H1 (cell line): ENCODE results near the gene TLR9. TPM values are rescaled to one million over a fixed set of nuclear protein-coding genes. Genes with fewer than 3 reads are reported as not detected.

Experiments
- CTCF ChIA-PET: fragments of 300-600 bp; sonication (Branson Sonifier 250); formaldehyde crosslinking; loops from one replicate; lab custom pipeline; 2021; ENCODE audit not compliant: partially characterized antibody; lab: Charles Lee
- POLR2A ChIA-PET: fragments of 300-600 bp; sonication (Branson Sonifier 250); formaldehyde crosslinking; loops from one replicate; lab custom pipeline; 2021; ENCODE audit warnings: inconsistent platforms; ENCODE audit not compliant: partially characterized antibody; lab: Charles Lee
- DNase-seq, 2 experiments: peaks; one replicate each; pipeline versions ENCODE4 v3.0.0 to v3.0.0-alpha.2; 2010 to 2022; ENCODE audit warnings: low spot score in 2 of 2, low read depth in 1 of 2, mixed read lengths in 1 of 2
- FAIRE-seq: peaks from 2 replicates; lab custom pipeline; 2011; peaks lifted over from hg19 to GRCh38; lab: Jason Lieb, UNC
- H2AFZ ChIP-seq: 2 replicates; pipeline ENCODE4 v1.8.1; 2012; ENCODE audit warnings: low read length, inconsistent platforms
- H2AK5ac ChIP-seq: 2 replicates; pipeline ENCODE4 v1.6.1; 2013; ENCODE audit warnings: low read depth, low read length
- H2BK120ac ChIP-seq: replicated peaks from 2 replicates; pipeline ENCODE3; 2013; ENCODE audit warnings: low read depth, low read length, inconsistent platforms
- H2BK12ac ChIP-seq: 2 replicates; pipeline ENCODE4 v1.6.1; 2013; ENCODE audit warnings: low read depth, low read length
- H2BK15ac ChIP-seq: 2 replicates; pipeline ENCODE4 v1.6.1; 2013; ENCODE audit warnings: low read length
- H2BK20ac ChIP-seq: 2 replicates; pipeline ENCODE4 v1.6.1; 2013; ENCODE audit warnings: low read length
- H2BK5ac ChIP-seq: 2 replicates; pipeline ENCODE4 v1.6.1; 2013; ENCODE audit warnings: low read depth, low read length
- H3K14ac ChIP-seq: 2 replicates; pipeline ENCODE4 v1.6.1; 2013; ENCODE audit warnings: inconsistent platforms; ENCODE audit not compliant: insufficient read length
- H3K18ac ChIP-seq: 2 replicates; pipeline ENCODE4 v1.6.1; 2013; ENCODE audit warnings: low read length; ENCODE audit errors: extremely low read depth
- H3K23ac ChIP-seq: 2 replicates; pipeline ENCODE4 v1.6.1; 2013; ENCODE audit warnings: inconsistent platforms; ENCODE audit not compliant: insufficient read length
- H3K23me2 ChIP-seq: 2 replicates; pipeline ENCODE4 v1.6.1; 2013; ENCODE audit warnings: low read depth, low read length
- H3K27ac ChIP-seq: 2 replicates; pipeline ENCODE4 v1.6.1; 2011; ENCODE audit warnings: low read depth, low read length, inconsistent platforms
- H3K27me3 ChIP-seq, 4 experiments: replicated peaks in 1 of 4; 1 replicate in 1 of 4; 2 replicates in 3 of 4; pipeline versions ENCODE4 v1.6.1 to v1.8.1; 2011 to 2013; ENCODE audit warnings: low read length in 3 of 4, mild to moderate bottlenecking in 3 of 4, inconsistent platforms in 2 of 4, mixed read lengths in 2 of 4, moderate library complexity in 1 of 4; ENCODE audit not compliant: control insufficient read depth in 3 of 4, insufficient read depth in 3 of 4; ENCODE audit errors: extremely low read depth in 1 of 4
- H3K36me3 ChIP-seq, 4 experiments: 2 replicates each; pipeline versions ENCODE4 v1.6.1 to v1.8.1; 2011 to 2013; ENCODE audit warnings: mild to moderate bottlenecking in 4 of 4, low read length in 3 of 4, moderate library complexity in 2 of 4, control low read depth in 1 of 4, inconsistent platforms in 1 of 4; ENCODE audit not compliant: insufficient read depth in 4 of 4, control insufficient read depth in 2 of 4
- H3K4ac ChIP-seq: replicated peaks from 2 replicates; pipeline ENCODE3; 2013; ENCODE audit warnings: low read length, low read depth, mixed read lengths, inconsistent platforms; ENCODE audit not compliant: insufficient read length
- H3K4me1 ChIP-seq, 4 experiments: replicated peaks in 1 of 4; 1 replicate in 1 of 4; 2 replicates in 3 of 4; pipeline versions ENCODE4 v1.6.1 to v1.8.1; 2011 to 2013; ENCODE audit warnings: low read length in 3 of 4, inconsistent platforms in 2 of 4, mixed read lengths in 1 of 4; ENCODE audit not compliant: insufficient read depth in 4 of 4, control insufficient read depth in 3 of 4
- H3K4me2 ChIP-seq, 2 experiments: 2 replicates each; pipeline versions ENCODE4 v1.6.1 to v1.8.1; 2011 to 2013; ENCODE audit warnings: low read depth in 2 of 2, low read length in 2 of 2, control low read depth in 1 of 2, inconsistent platforms in 1 of 2, mild to moderate bottlenecking in 1 of 2; ENCODE audit not compliant: insufficient read depth in 1 of 2
- H3K4me3 ChIP-seq, 4 experiments: fragments of 200-600, 300-600 bp in 1 of 4; sonication (generic), shearing (Covaris generic), sonication (Bioruptor Twin) in 1 of 4; 2 replicates each; pipeline versions ENCODE4 v1.5.1 to v1.8.1; 2011 to 2016; ENCODE audit warnings: low read length in 4 of 4, low read depth in 3 of 4, control low read depth in 2 of 4, inconsistent platforms in 2 of 4, mild to moderate bottlenecking in 2 of 4, mixed read lengths in 1 of 4, moderate library complexity in 1 of 4; ENCODE audit not compliant: insufficient read depth in 2 of 4; ENCODE audit errors: extremely low read depth in 1 of 4
- H3K56ac ChIP-seq: replicated peaks from 2 replicates; pipeline ENCODE3; 2013; ENCODE audit warnings: low read depth, mild to moderate bottlenecking, mixed read lengths, low read length, inconsistent platforms; ENCODE audit not compliant: insufficient read length
- H3K79me1 ChIP-seq: 2 replicates; pipeline ENCODE4 v1.6.1; 2013; ENCODE audit warnings: low read depth, low read length, control low read depth
- H3K79me2 ChIP-seq, 2 experiments: 2 replicates each; pipeline versions ENCODE4 v1.6.1 to v1.8.1; 2012 to 2013; ENCODE audit warnings: low read length in 2 of 2, mild to moderate bottlenecking in 2 of 2, inconsistent platforms in 1 of 2; ENCODE audit not compliant: insufficient read depth in 2 of 2, control insufficient read depth in 1 of 2
- H3K9ac ChIP-seq, 4 experiments: replicated peaks in 1 of 4; 1 replicate in 1 of 4; 2 replicates in 3 of 4; pipeline versions ENCODE4 v1.6.1 to v1.8.1; 2011 to 2013; ENCODE audit warnings: low read depth in 3 of 4, low read length in 3 of 4, control low read depth in 2 of 4, mild to moderate bottlenecking in 2 of 4, moderate library complexity in 2 of 4, inconsistent platforms in 1 of 4; ENCODE audit errors: extremely low read depth in 1 of 4
- H3K9me3 ChIP-seq, 2 experiments: 2 replicates each; pipeline versions ENCODE4 v1.6.1 to v1.8.1; 2012 to 2013; ENCODE audit warnings: mild to moderate bottlenecking in 2 of 2, moderate library complexity in 2 of 2, control low read depth in 1 of 2, inconsistent platforms in 1 of 2, low read depth in 1 of 2, low read length in 1 of 2, mixed read lengths in 1 of 2; ENCODE audit not compliant: insufficient read depth in 2 of 2
- H4K20me1 ChIP-seq, 2 experiments: replicated peaks in 1 of 2; 2 replicates each; pipeline versions ENCODE3 to v1.8.1; 2011 to 2013; ENCODE audit warnings: inconsistent platforms in 2 of 2, low read length in 2 of 2, mild to moderate bottlenecking in 1 of 2; ENCODE audit not compliant: insufficient read depth in 2 of 2, control insufficient read depth in 1 of 2
- H4K5ac ChIP-seq: 2 replicates; pipeline ENCODE4 v1.6.1; 2013; ENCODE audit warnings: low read length, low read depth, mixed read lengths, inconsistent platforms; ENCODE audit not compliant: insufficient read length
- H4K8ac ChIP-seq: 2 replicates; pipeline ENCODE4 v1.8.0; 2013; ENCODE audit warnings: mild to moderate bottlenecking, moderate library complexity, low read length, inconsistent platforms; ENCODE audit not compliant: insufficient read depth; ENCODE audit errors: extremely low read depth
- H4K91ac ChIP-seq: replicated peaks from 2 replicates; pipeline ENCODE3; 2013; ENCODE audit warnings: low read length, mixed read lengths, inconsistent platforms; ENCODE audit not compliant: insufficient read length
- WGBS, 2 experiments: shearing (Covaris generic) in 1 of 2; methylation state at CpG; one replicate each; pipeline versions ENCODE4 v1.1.6 to v1.1.7; 2013 to 2015; ENCODE audit warnings: low lambda C conversion rate in 2 of 2, mixed read lengths in 2 of 2, inconsistent platforms in 1 of 2, low coverage in 1 of 2, missing lambda C conversion rate in 1 of 2; ENCODE audit not compliant: insufficient replicate concordance in 2 of 2, insufficient coverage in 1 of 2, insufficient read length in 1 of 2; ENCODE audit errors: extremely low coverage in 1 of 2, missing lambda C conversion rate in 1 of 2; 5-methylcytosine and 5-hydroxymethylcytosine counted together
- polyA plus RNA-seq, 7 experiments: library from polyadenylated mRNA; depleted of rRNA in 3 of 7; stranded (reverse) in 5 of 7; unstranded in 2 of 7; fragments of >200 nt in 5 of 7; fragments of 200-250 nt in 2 of 7; gene quantifications; 1 replicate in 5 of 7; 2 replicates in 1 of 7; 4 replicates in 1 of 7; pipeline versions ENCODE4 v1.2.1 to v1.2.3, GENCODE V29; 2011 to 2013; ENCODE audit warnings: missing spikeins in 2 of 7, mixed read lengths in 2 of 7
- total RNA-seq: library from RNA; stranded (reverse); fragmentation: NEBNext Ultra II Directional; extraction: Animal tissue kit (Norgen Biotek cat#: 25700); gene quantifications from 2 replicates; pipeline ENCODE4 v1.2.1, GENCODE V29; 2021

Gene TLR9
- total and polyA plus RNA-seq, 2 of the 8 experiments (the other 6 are each of a cell fraction or from before 2014, with no cell fraction given), result 0.05 TPM; not detected in 1

DNA sequence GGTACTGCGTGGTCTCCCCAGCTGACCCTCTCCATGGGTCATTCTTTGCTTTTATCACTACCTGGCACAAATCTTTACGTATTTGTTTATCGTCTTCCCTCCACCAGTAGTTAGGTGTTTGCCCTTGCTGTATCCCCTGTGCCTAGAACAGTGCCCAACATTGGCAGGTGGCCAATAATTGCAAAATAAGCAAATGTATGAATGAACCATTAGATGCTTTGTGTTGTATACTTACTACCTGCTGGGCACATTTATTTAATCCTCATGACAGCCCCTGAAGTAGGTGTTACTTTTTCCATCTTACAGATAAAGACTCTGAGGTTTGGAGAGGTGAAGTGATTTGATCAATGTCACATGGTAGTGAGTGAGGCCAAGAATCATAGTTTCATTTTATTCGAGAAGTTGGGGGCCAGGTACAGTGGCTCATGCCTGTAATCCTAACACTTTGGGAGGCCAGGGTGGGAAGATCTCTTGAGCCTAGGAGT, 15.5 kb upstream of the TLR9 start:
- H3K23ac ChIP-seq, result no peak overlapping the region
- 89% methylated on average over 4 of the region's 4 CpGs; no CpG with 5 or more reads in 1 of the 2 experiments for WGBS, 2 experiments
- no peak overlapping the region for H3K4me3 ChIP-seq
- ChIA-PET CTCF (interaction anchor here (0.9 to 17.7 kb wide), 6 partner anchors 9 to 144 kb away, joined by 3 to 336 read pairs (median 6); partner anchors contain the start of gene TLR9), POLR2A (interaction anchor here (0.7 to 6.5 kb wide), 14 partner anchors 8 to 259 kb away, joined by 3 to 69 read pairs (median 4); partner anchors contain the start of genes GLYCTK, TLR9 and WDR82)
- peak overlapping the region; percentile 26; the same call in 1 of the 2 replicates for H3K18ac ChIP-seq
- H3K4ac ChIP-seq, result no peak overlapping the region
- peaks cover 15 to 44% (median 32%) of the 10 kb centered on the region in 4 experiments for H3K4me1 ChIP-seq
- H3K14ac ChIP-seq, result no peak overlapping the region
- no peak overlapping the region; a peak in 1 of 7 replicates for H3K9ac ChIP-seq
- no peak overlapping the region for H4K91ac ChIP-seq
- no peak overlapping the region; the same call in 1 of the 2 replicates for H2AK5ac ChIP-seq
- peaks cover 0 to 9% of the 10 kb centered on the region in 2 experiments; a peak in 2 of 4 replicates for H3K79me2 ChIP-seq
- no peak overlapping the region for H2BK20ac ChIP-seq
- H4K5ac ChIP-seq, result no peak overlapping the region
- no peak overlapping the region for H2BK15ac ChIP-seq
- H4K8ac ChIP-seq, result no peak overlapping the region
- no peaks in the 10 kb centered on the region for H3K9me3 ChIP-seq
- H3K36me3 ChIP-seq, result no peaks in the 10 kb centered on the region
- peaks cover 0 to 5% of the 10 kb centered on the region in 2 experiments for H4K20me1 ChIP-seq
- no peak overlapping the region for H2BK120ac ChIP-seq
- peak overlapping the region; percentile 72; the same call in 1 of the 2 replicates for H2BK5ac ChIP-seq
- no peak for DNase-seq
- H3K56ac ChIP-seq, result no peak overlapping the region
- no peak for FAIRE-seq
- H2AFZ ChIP-seq, result no peak overlapping the region
- peaks cover 6 to 25% (median 15%) of the 10 kb centered on the region in 4 experiments; a peak in 6 of 7 replicates for H3K27me3 ChIP-seq
- H3K23me2 ChIP-seq, result peaks cover 14% of the 10 kb centered on the region
- no peak overlapping the region for H2BK12ac ChIP-seq
- H3K4me2 ChIP-seq, result peak overlapping the region; percentile 78 to 98; a peak in 1 of 4 replicates
- peaks cover 9% of the 10 kb centered on the region; the same call in 1 of the 2 replicates for H3K79me1 ChIP-seq
- no peak overlapping the region; the same call in 1 of the 2 replicates for H3K27ac ChIP-seq
